Activated CD4-positive, alpha-beta T cell treated with anti-CD3 and anti-CD28 coated beads, Interleukin-2, amount 10 ng/mL, durations not matched to agents 7 days and 5 days (primary cell): ENCODE data around the gene IQSEC3. TPM values are rescaled to one million over a fixed set of nuclear protein-coding genes. Genes with fewer than 3 reads are reported as not detected.
"Not testable (repeated sequence)": the region's sequence is repeated elsewhere in the genome, so short reads cannot be mapped to it uniquely, and the experiment has no call there.

Experiments used
- CTCF ChIA-PET: fragments of 350-600 bp; sonication (Branson Sonifier 250); formaldehyde crosslinking; loops from one replicate; lab custom pipeline; 2021; ENCODE audit warnings: antibody characterized with exemption; lab: Charles Lee
- POLR2A ChIA-PET: fragments of 350-600 bp; sonication (Branson Sonifier 250); formaldehyde crosslinking; loops from one replicate; lab custom pipeline; 2021; ENCODE audit warnings: antibody characterized with exemption; lab: Charles Lee
- DNase-seq: peaks from one replicate; pipeline ENCODE4 v3.0.0-alpha.2; 2020
- H3K27ac Mint-ChIP-seq: one replicate; pipeline ENCODE4 v1.8.0; 2021; ENCODE audit warnings: mild to moderate bottlenecking, moderate library complexity, mixed read lengths
- H3K27me3 Mint-ChIP-seq: one replicate; pipeline ENCODE4 v1.8.0; 2021; ENCODE audit warnings: mixed read lengths
- H3K36me3 Mint-ChIP-seq: one replicate; pipeline ENCODE4 v1.8.0; 2021; ENCODE audit warnings: low read depth, mixed read lengths
- H3K4me1 Mint-ChIP-seq: one replicate; pipeline ENCODE4 v1.8.0; 2021; ENCODE audit warnings: mixed read lengths
- H3K4me3 Mint-ChIP-seq: one replicate; pipeline ENCODE4 v1.8.0; 2021; ENCODE audit warnings: mild to moderate bottlenecking, moderate library complexity, mixed read lengths
- H3K9me3 Mint-ChIP-seq: one replicate; pipeline ENCODE4 v1.8.0; 2021; ENCODE audit warnings: mixed read lengths
- total RNA-seq, 2 experiments: library from RNA; stranded (reverse); gene quantifications; one replicate each; pipeline ENCODE4 v1.2.3, GENCODE V29; 2021

Gene IQSEC3
- total RNA-seq, 2 experiments from 2014 or later = not detected

DNA sequence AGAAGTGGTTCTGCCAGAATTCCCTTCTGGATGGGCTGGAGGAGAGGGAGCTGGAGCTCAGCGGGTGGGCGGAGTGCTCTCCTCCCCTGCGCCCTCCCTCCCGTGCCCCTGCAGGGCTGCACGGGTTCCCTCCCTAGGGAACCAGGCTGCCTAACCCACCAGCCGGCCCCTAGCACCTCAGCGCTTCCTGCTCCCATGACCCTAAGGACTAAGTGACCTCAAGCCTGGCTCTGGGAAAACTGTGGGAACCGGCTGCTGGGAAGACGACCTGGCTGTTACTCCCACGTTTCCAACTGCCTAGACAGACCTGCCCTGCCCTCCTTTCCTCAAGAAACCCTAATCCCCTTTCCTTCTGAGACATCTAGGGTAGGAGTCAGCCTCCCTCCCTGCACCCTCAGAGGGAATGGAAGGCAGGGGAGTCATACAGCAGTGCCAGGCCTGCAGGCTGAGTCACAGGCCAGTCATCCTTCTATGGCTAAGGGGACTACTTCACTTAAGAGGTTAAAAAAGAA, 115.9 kb downstream of the IQSEC3 start:
- Mint-ChIP-seq H3K27me3 (peaks cover 9% of the 10 kb centered on the region), H3K9me3 (no peaks in the 10 kb centered on the region), H3K4me1 (peaks cover 10% of the 10 kb centered on the region), H3K4me3 (no peak overlapping the region), H3K27ac (no peak overlapping the region), H3K36me3 (no peaks in the 10 kb centered on the region)
- DNase-seq = no peak
- ChIA-PET POLR2A (no interaction called here), CTCF (no interaction called here)

DNA sequence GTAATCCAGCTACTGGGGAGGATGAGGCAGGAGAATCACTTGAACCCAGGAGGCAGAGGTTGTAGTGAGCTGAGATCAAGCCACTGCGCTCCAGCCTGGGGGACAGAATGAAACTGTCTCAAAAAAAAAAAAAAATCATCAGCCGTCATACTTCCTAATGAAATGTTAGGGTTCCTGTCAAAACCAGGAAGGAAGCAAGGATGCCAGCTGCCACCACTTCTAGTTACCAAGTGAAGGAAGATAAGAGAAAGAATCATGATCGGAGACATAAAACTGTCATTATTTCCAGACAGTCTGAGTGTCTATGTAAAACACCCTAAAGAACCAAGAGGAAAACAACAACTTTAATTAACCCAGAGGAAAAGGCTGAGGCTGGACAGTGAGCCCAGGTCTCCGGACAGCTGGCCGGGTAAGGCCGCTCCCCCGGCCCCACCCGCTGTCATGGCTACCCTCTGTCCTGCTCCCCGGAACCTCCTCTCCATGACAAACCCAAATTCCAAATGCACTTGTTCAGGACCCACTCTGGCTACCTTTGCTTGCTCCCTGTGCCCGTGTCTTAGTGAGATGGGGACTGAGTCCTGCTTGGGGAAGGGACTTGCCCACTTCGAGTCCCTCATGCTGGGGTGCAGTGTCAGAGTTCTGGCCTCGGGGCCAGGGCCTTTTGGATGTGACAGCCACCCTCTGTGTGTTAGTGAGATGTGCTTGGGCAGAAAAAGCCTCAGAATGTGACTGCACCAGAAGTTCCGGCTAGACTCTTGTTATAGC, 118.4 kb downstream of the IQSEC3 start:
- no peak for DNase-seq
- Mint-ChIP-seq H3K9me3 (no peaks in the 10 kb centered on the region), H3K4me1 (peaks cover 13% of the 10 kb centered on the region), H3K36me3 (no peaks in the 10 kb centered on the region), H3K27me3 (peaks cover 14% of the 10 kb centered on the region), H3K27ac (peak overlapping the region; percentile 36), H3K4me3 (no peak overlapping the region)
- ChIA-PET CTCF (no interaction called here), POLR2A (no interaction called here)

DNA sequence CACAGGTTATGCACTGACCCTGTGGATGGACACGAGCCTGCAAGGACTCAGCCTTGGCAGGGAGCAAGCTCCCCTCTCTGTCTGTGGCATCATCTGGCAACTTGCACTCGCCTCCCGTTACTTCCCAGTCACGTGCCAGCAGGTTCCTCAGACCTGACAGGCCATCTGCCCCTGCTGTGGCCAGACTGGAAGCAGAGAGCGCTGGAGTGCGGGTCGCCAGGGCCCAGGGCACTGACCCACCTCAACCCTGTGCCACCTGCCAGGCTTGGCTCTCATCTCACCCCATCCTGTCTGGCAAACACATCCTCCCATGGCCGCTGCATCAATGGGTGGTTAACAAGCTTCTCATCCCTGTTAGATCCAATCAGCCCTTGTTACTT, 119.0 kb downstream of the IQSEC3 start:
- no peak for DNase-seq
- no peak overlapping the region for H3K4me3 Mint-ChIP-seq
- peaks cover 18% of the 10 kb centered on the region for H3K27me3 Mint-ChIP-seq
- POLR2A ChIA-PET = no interaction called here
- H3K36me3 Mint-ChIP-seq = no peaks in the 10 kb centered on the region
- H3K9me3 Mint-ChIP-seq = no peaks in the 10 kb centered on the region
- CTCF ChIA-PET = no interaction called here
- no peak overlapping the region for H3K27ac Mint-ChIP-seq
- H3K4me1 Mint-ChIP-seq = peaks cover 7% of the 10 kb centered on the region

DNA sequence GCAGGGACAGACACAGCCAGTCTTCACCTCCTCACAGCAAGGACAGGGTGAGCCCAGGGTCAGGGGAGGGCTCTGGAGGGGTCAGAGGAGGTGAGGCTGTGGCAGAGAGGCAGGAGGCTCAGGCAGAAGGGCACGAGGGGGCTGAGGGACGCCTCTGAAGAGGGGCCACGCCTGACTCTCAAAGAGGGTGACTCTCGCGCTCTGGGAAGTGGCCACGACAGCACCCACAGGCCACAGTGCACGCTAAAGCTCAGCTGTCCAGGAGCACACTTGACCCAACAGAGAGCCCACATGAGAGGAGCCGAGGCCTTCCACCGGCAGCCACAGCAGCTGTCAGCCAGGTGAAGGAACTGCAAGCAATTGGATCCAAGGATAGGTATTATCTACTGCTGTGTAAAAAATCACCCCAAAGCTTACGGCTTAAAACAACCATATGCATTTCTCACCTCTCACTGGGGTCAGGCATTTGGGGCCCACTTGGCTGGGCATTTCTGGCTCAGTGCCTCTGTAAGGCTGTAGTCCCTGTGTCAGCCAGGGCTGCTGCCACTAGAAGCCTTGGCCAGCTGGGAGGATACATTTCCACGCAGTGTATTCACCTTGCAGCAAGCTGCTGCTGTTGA, 119.5 kb downstream of the IQSEC3 start:
- H3K4me3 Mint-ChIP-seq = no peak overlapping the region
- H3K9me3 Mint-ChIP-seq = no peaks in the 10 kb centered on the region
- H3K27me3 Mint-ChIP-seq = peaks cover 18% of the 10 kb centered on the region
- DNase-seq = no peak
- POLR2A ChIA-PET = no interaction called here
- H3K27ac Mint-ChIP-seq = no peak overlapping the region
- CTCF ChIA-PET = interaction anchor here (0.7 kb wide), 1 partner anchor 9 kb away, joined by 3 read pairs; no protein-coding TSS in a partner anchor
- no peaks in the 10 kb centered on the region for H3K36me3 Mint-ChIP-seq
- peaks cover 5% of the 10 kb centered on the region for H3K4me1 Mint-ChIP-seq

DNA sequence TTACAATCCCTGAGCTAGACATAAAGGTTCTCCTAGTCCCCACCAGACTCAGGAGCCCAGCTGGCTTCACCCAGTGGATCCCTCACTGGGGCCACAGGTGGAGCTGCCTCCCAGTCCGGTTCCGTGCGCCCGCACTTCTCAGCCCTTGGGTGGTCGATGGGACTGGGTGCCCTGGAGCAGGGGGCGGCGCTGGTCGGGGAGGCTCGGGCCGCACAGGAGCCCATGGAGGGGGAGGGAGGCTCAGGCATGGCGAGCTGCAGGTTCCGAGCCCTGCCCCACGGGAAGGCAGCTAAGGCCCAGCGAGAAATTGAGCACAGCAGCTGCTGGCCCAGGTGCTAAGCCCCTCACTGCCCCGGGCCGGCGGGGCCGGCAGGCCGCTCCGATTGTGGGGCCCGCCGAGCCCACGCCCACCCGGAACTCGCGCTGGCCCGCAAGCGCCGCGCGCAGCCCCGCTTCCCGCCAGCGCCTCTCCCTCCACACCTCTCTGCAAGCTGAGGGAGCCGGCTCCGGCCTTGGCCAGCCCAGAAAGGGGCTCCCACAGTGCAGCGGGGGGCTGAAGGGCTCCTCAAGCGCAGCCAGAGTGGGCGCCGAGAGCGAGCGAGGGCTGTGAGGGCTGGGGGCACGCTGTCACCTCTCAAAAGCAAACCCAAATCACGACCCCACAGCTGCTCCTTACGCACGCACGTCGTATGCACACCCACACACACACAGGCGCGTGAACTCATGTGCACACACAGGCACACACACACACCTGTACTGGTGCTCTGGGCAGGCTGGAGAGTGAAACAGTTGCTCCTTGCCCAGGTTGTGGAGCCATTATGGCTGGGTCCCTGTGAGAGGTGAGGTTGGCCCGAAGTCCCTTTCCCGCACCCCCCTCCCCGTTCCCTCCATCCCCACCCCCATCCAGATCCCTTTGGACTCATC, 121.7 kb downstream of the IQSEC3 start:
- POLR2A ChIA-PET, H3K9me3 Mint-ChIP-seq, DNase-seq, H3K27ac Mint-ChIP-seq, H3K36me3 Mint-ChIP-seq, H3K4me1 Mint-ChIP-seq: not testable (repeated sequence)
- Mint-ChIP-seq H3K4me3 (peak overlapping the region; percentile 73), H3K27me3 (peaks cover 18% of the 10 kb centered on the region)
- CTCF ChIA-PET = interaction anchor here (1.5 kb wide), 1 partner anchor 13 kb away, joined by 4 read pairs; no protein-coding TSS in a partner anchor

DNA sequence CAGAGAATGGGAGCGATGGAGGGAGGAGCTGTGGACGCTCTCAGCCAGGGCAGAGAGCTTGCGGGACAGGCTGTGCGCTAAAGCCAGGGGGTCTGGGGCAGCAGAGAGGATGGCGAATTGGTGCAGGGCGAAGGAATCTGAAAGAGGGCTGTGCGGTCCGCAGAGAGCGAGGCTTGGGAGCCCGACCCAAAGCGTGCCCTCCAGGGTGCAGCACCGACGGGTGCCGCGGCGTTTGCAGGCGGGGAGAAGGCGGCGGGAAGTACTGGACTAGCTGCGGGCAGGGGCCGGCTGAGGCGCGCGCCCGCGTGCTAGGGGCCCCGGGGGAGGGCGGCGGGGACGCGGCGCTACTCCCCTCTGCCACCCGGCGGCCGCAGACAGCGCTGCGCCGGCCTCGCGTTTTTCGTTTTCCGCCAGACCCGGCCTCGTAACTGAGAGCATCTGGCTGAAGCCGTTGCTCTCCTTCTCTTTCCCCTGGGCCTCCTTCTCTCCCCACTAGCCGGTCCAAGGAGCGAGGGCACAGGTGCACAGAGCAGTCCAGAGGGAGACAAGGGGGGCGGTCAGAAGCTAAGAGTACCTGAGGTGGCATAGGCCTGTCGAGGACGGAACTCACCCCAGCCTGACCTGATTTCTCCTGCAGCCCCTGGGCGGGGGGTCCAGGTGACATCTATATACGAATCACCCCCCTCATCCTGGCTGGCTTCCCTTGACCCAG, 122.5 kb downstream of the IQSEC3 start:
- POLR2A ChIA-PET = no interaction called here
- Mint-ChIP-seq H3K9me3 (no peaks in the 10 kb centered on the region), H3K27me3 (peaks cover 18% of the 10 kb centered on the region), H3K4me3 (peak overlapping the region; percentile 73), H3K4me1 (peaks cover 5% of the 10 kb centered on the region), H3K36me3 (no peaks in the 10 kb centered on the region), H3K27ac (no peak overlapping the region)
- peak; percentile 39 for DNase-seq
- CTCF ChIA-PET = interaction anchor here (1.5 kb wide), 1 partner anchor 12 kb away, joined by 4 read pairs; no protein-coding TSS in a partner anchor

DNA sequence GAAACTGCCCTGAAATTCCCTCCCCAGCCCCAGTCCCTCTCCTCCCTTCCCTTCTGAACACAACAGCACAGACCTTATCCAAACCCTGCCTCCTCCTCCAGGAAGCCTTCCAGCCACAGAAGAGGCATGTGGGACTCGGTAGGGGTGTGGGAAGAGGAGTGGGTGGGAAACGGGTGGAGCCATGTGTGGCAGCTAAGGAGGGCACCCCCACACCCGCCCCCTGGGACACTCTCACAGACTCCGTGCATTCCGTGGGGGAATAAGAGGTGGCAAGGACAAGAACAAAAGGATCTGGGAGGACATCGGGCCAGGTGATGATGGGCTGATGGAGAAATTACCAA, 123.0 kb downstream of the IQSEC3 start:
- Mint-ChIP-seq H3K4me3 (no peak overlapping the region), H3K36me3 (no peaks in the 10 kb centered on the region), H3K27ac (no peak overlapping the region), H3K27me3 (peaks cover 18% of the 10 kb centered on the region), H3K9me3 (no peaks in the 10 kb centered on the region), H3K4me1 (peaks cover 5% of the 10 kb centered on the region)
- ChIA-PET CTCF (interaction anchor here (1.5 kb wide), 1 partner anchor 11 kb away, joined by 4 read pairs; no protein-coding TSS in a partner anchor), POLR2A (no interaction called here)
- no peak for DNase-seq

DNA sequence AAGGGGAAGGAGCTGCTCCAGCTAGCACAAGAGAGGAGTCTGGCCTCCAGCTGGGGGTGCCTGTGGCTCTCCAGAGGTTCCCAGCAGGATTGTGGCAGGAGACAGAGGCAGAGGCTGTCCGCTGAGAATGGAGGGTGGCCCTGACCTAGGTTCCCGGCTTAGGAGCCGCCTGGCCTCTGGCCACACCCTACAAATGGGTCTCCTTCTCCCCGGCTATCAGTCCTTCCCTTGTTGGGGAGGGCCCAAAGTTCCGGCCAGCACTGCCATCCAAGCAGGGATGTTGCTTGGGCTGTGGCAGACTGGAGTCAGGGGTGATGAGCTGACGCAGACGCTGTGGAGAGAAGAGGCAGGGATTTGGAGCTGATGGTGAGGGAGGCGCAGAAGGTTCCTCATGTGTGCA, 124.3 kb downstream of the IQSEC3 start:
- Mint-ChIP-seq H3K4me1 (peaks cover 5% of the 10 kb centered on the region), H3K9me3 (no peaks in the 10 kb centered on the region), H3K27me3 (peaks cover 15% of the 10 kb centered on the region), H3K4me3 (no peak overlapping the region), H3K36me3 (no peaks in the 10 kb centered on the region), H3K27ac (no peak overlapping the region)
- CTCF ChIA-PET = no interaction called here
- POLR2A ChIA-PET = no interaction called here
- no peak for DNase-seq

DNA sequence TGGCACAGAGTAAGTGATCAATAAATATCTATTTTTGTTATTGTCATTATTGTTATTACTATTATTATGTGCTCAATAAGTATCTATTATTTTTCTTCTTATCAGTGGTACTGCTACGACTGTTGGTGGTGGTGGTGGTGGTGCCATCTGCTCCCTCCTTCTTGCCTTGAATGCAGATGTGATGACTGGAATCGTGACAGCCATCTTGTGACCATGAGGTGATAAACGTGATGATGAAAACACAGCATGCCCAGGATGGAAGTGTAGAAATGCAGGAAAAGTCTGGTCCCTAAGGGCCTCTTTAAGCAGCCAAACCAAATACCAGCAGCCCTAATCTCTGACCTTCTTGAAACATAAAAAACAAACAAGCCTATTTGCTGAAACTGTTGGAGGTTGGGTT, 125.0 kb downstream of the IQSEC3 start:
- Mint-ChIP-seq H3K27me3 (peaks cover 13% of the 10 kb centered on the region), H3K36me3 (no peaks in the 10 kb centered on the region), H3K9me3 (no peaks in the 10 kb centered on the region), H3K4me3 (no peak overlapping the region), H3K4me1 (peaks cover 5% of the 10 kb centered on the region), H3K27ac (no peak overlapping the region)
- POLR2A ChIA-PET = no interaction called here
- no peak for DNase-seq
- CTCF ChIA-PET = no interaction called here

DNA sequence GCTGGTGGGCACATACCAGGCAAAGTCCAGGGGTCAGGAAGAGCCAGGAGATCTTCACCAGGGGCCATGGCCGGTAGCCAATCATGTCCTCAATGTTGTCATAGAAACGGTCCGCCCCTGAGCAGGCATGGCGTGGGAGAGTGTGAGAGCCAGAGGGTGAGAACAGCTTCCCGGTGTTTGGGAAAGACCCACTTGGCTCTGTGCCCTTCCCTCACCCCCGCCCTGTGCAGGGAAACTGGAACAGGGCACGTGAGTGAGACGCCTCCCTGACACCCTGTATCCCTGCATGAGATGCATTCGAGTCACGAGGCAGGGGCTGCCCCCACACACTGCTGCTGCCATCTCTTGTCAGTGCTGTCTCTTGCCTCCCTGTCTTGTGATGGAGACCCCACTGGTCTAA, 126.7 kb downstream of the IQSEC3 start:
- H3K36me3 Mint-ChIP-seq = no peaks in the 10 kb centered on the region
- H3K4me1 Mint-ChIP-seq = peaks cover 5% of the 10 kb centered on the region
- CTCF ChIA-PET = no interaction called here
- peaks cover 11% of the 10 kb centered on the region for H3K27me3 Mint-ChIP-seq
- DNase-seq = no peak
- POLR2A ChIA-PET = no interaction called here
- no peak overlapping the region for H3K27ac Mint-ChIP-seq
- H3K9me3 Mint-ChIP-seq = no peaks in the 10 kb centered on the region
- H3K4me3 Mint-ChIP-seq = no peak overlapping the region

DNA sequence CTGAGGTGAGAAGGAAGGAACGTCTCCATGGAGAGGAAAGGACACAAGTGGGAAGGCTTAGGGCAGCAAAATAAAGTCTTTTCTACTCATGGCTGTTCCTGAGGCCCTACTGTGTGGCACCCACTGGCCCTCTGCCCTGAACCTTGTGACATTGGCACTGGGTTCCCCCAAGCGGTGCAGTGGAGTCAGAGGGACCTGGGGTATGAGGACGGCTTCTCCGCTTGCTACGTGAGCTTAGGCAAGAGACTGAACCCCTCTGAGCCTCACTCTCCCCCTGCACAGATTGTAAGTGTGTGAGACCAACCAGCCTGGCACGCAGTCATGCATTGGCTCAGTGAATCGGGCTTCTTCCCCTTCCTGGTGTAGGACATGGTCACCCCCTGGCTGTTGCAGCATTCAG, 127.7 kb downstream of the IQSEC3 start:
- Mint-ChIP-seq H3K4me3 (no peak overlapping the region), H3K27ac (no peak overlapping the region), H3K9me3 (no peaks in the 10 kb centered on the region), H3K27me3 (peaks cover 9% of the 10 kb centered on the region), H3K4me1 (no peaks in the 10 kb centered on the region), H3K36me3 (no peaks in the 10 kb centered on the region)
- DNase-seq = no peak
- ChIA-PET CTCF (no interaction called here), POLR2A (no interaction called here)

DNA sequence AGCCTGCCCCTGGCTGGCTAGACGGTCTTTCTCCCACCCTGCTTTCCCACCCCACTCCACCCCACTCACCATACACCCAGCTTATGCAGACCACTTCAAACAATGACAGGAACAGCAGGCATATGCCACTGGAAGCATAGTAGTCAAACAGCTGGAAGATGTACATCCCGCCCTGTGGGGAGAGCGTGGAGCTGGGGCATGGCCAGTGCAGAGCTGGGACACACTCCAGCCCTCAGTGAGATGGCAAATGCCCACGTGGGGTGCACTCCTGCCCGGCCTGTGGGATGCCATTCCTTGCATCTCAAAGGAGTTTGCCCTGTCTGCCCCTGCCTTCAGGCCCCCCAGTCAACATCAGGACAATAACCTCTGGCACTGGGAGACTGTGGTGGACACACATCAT, 128.6 kb downstream of the IQSEC3 start:
- Mint-ChIP-seq H3K27ac (no peak overlapping the region), H3K27me3 (peaks cover 8% of the 10 kb centered on the region), H3K9me3 (no peaks in the 10 kb centered on the region), H3K4me1 (no peaks in the 10 kb centered on the region), H3K36me3 (no peaks in the 10 kb centered on the region), H3K4me3 (no peak overlapping the region)
- ChIA-PET POLR2A (no interaction called here), CTCF (no interaction called here)
- DNase-seq = no peak
